Activated T-cell treated with anti-CD3 and anti-CD28 coated beads, Interleukin-2, amount 50 U/mL, for 48 hours (primary cell): ENCODE data around the gene AICDA.

ENCODE experiments used
- DNase-seq, 2 experiments: peaks; one replicate each; pipeline ENCODE4 v3.0.0-alpha.2; 2020

The AICDA gene

GRCh38 chr12:8553088-8553627 lies 59.5 kb downstream of the AICDA start:
- DNase-seq = no peak
